Measurements from ENCODE around the gene ARSG. TPM values are rescaled to one million over a fixed set of nuclear protein-coding genes. Genes with fewer than 3 reads are reported as not detected.

Gene ARSG
- total and polyA plus RNA-seq, 2 of the 13 experiments (the other 11 are each of a cell fraction or from before 2014, with no cell fraction given) = 3.7 to 15.2 TPM

- TF ChIP-seq RFXANK (CRISPR knock-in tag; IDR thresholded peaks at IDR 0.05) (no peak), ZSCAN20 (CRISPR knock-in tag; IDR thresholded peaks at IDR 0.05; ENCODE audit: borderline replicate concordance) (no peak), ZNF160 (CRISPR knock-in tag; IDR thresholded peaks at IDR 0.05) (no peak), FIP1L1 (IDR thresholded peaks at IDR 0.05; ENCODE audit: borderline replicate concordance, insufficient read depth, low read depth, low read length) (no peak), ZSCAN12 (CRISPR knock-in tag; IDR thresholded peaks at IDR 0.05) (no peak), ZNF619 (CRISPR knock-in tag; IDR thresholded peaks at IDR 0.05) (no peak), MATR3 (CRISPR knock-in tag; IDR thresholded peaks at IDR 0.05) (no peak), NR0B2 (CRISPR knock-in tag; IDR thresholded peaks at IDR 0.05) (no peak), ZNF790 (CRISPR knock-in tag; IDR thresholded peaks at IDR 0.05; ENCODE audit: borderline replicate concordance) (no peak), ZNF431 (CRISPR knock-in tag; IDR thresholded peaks at IDR 0.05; ENCODE audit: borderline replicate concordance, low read depth) (0 out of 2 replicates have a peak, but pooled peaks have one; percentile 60), ZNF512 (CRISPR knock-in tag; IDR thresholded peaks at IDR 0.05) (no peak), PREB (CRISPR knock-in tag; IDR thresholded peaks at IDR 0.05) (no peak), ZNF766 (CRISPR knock-in tag; IDR thresholded peaks at IDR 0.05; ENCODE audit: borderline replicate concordance) (peak; percentile 68; the same call in 1 of the 2 replicates), ZNF121 (CRISPR knock-in tag; IDR thresholded peaks at IDR 0.05) (0 out of 2 replicates have a peak, but pooled peaks have one; percentile 23), ZSCAN25 (CRISPR knock-in tag; IDR thresholded peaks at IDR 0.05) (no peak), NFRKB (IDR thresholded peaks at IDR 0.05) (no peak), PPARG (CRISPR knock-in tag; conservative IDR thresholded peaks at IDR 0.05) (peak; percentile 78), ATF3 (CRISPR knock-in tag; IDR thresholded peaks at IDR 0.05) (no peak), HOXA9 (CRISPR knock-in tag; IDR thresholded peaks at IDR 0.05; ENCODE audit: borderline replicate concordance) (no peak), CEBPB (IDR thresholded peaks at IDR 0.05; ENCODE audit: borderline replicate concordance, low read depth, low read length) (no peak), FOSL2 (CRISPR knock-in tag; IDR thresholded peaks at IDR 0.05) (peak; percentile 34; the same call in 1 of the 2 replicates), REXO4 (CRISPR knock-in tag; IDR thresholded peaks at IDR 0.05; ENCODE audit: borderline replicate concordance) (no peak), ATF7 (IDR thresholded peaks at IDR 0.05) (no peak), ATF7 (CRISPR knock-in tag; IDR thresholded peaks at IDR 0.05) (no peak), EHMT2 (IDR thresholded peaks at IDR 0.05; ENCODE audit: borderline replicate concordance, low read depth, low read length) (no peak)
Observed at GRCh38 chr17:68437979-68438822, 146.9 kb downstream of the ARSG start (continued).
